CD4-positive, alpha-beta T cell (primary cell): ENCODE data around the gene DEPP1. TPM values are rescaled to one million over a fixed set of nuclear protein-coding genes. Genes with fewer than 3 reads are reported as not detected.

Source experiments
- ATAC-seq: fragments of 200-7000 bp; cut with Tn5 transposase; one replicate; pipeline ENCODE4 v1.10.0; 2022; ENCODE audit warnings: mild to moderate bottlenecking; ENCODE audit not compliant: poor library complexity
- CTCF ChIA-PET: fragments of 350-600 bp; sonication (Branson Sonifier 250); formaldehyde crosslinking; loops from one replicate; lab custom pipeline; 2021; ENCODE audit warnings: antibody characterized with exemption, inconsistent platforms; lab: Charles Lee
- POLR2A ChIA-PET: fragments of 350-600 bp; sonication (Branson Sonifier 250); formaldehyde crosslinking; loops from one replicate; lab custom pipeline; 2021; ENCODE audit warnings: antibody characterized with exemption, inconsistent platforms; lab: Charles Lee
- DNase-seq, 14 experiments: peaks; one replicate each; pipeline ENCODE4 v3.0.0-alpha.2; 2013 to 2020; ENCODE audit warnings: mixed read lengths in 2 of 14
- H3K27ac ChIP-seq, 2 donors: one replicate each; pipeline versions ENCODE4 v1.5.1 to v1.7.0; 2013; ENCODE audit warnings: low read length in 2 of 2, low read depth in 1 of 2, mild to moderate bottlenecking in 1 of 2
- H3K27me3 ChIP-seq, 2 experiments: 1 replicate in 1 of 2; 2 replicates in 1 of 2; pipeline versions ENCODE4 v1.6.1 to v1.7.0; 2013; ENCODE audit warnings: low read length in 2 of 2, control low read depth in 1 of 2, mild to moderate bottlenecking in 1 of 2, moderate library complexity in 1 of 2; ENCODE audit not compliant: insufficient read depth in 2 of 2, control insufficient read depth in 1 of 2
- H3K36me3 ChIP-seq: one replicate; pipeline ENCODE4 v1.6.1; 2013; ENCODE audit warnings: low read length, control low read depth; ENCODE audit not compliant: insufficient read depth
- H3K4me1 ChIP-seq: one replicate; pipeline ENCODE4 v1.6.1; 2013; ENCODE audit warnings: low read length, control low read depth; ENCODE audit not compliant: insufficient read depth
- H3K4me3 ChIP-seq: one replicate; pipeline ENCODE4 v1.5.1; 2013; ENCODE audit warnings: mild to moderate bottlenecking, low read length, moderate library complexity
- H3K9me3 ChIP-seq, 2 experiments: 1 replicate in 1 of 2; 2 replicates in 1 of 2; pipeline versions ENCODE4 v1.6.1 to v1.7.0; 2013; ENCODE audit warnings: low read length in 2 of 2, mild to moderate bottlenecking in 2 of 2, control low read depth in 1 of 2, moderate library complexity in 1 of 2; ENCODE audit not compliant: control insufficient read depth in 1 of 2, insufficient read depth in 1 of 2
- H3K27ac Mint-ChIP-seq: one replicate; pipeline ENCODE4 v1.8.0; 2020; ENCODE audit warnings: mixed read lengths
- H3K27me3 Mint-ChIP-seq: one replicate; pipeline ENCODE4 v1.8.0; 2021; ENCODE audit warnings: mixed read lengths
- H3K36me3 Mint-ChIP-seq: one replicate; pipeline ENCODE4 v1.8.0; 2021; ENCODE audit warnings: low read depth, mixed read lengths
- H3K4me1 Mint-ChIP-seq: one replicate; pipeline ENCODE4 v1.8.0; 2021; ENCODE audit warnings: low read depth, mixed read lengths
- H3K4me3 Mint-ChIP-seq: one replicate; pipeline ENCODE4 v1.8.0; 2020; ENCODE audit warnings: mild to moderate bottlenecking, mixed read lengths
- H3K9me3 Mint-ChIP-seq: one replicate; pipeline ENCODE4 v1.8.0; 2020; ENCODE audit warnings: mixed read lengths
- CTCF ChIP-seq: fragments of 200-600 bp; IDR thresholded peaks from one replicate; pipeline ENCODE4 v1.8.0; 2022; ENCODE audit warnings: antibody characterized with exemption, mild to moderate bottlenecking
- intact Hi-C, 2 experiments: fragments of 100-400 bp; cut with DNase I in 1 of 2; cut with micrococcal nuclease in 1 of 2; formaldehyde crosslinking; loops; one replicate each; pipeline versions ENCODE4 v1.15.1 to v1.9.0; 2023 to 2025; cut with DNase I, micrococcal nuclease
- total RNA-seq, 174 experiments: library from RNA in 2 of 174; stranded (reverse) in 2 of 174; gene quantifications; one replicate each; pipeline ENCODE4 v1.2.3 and lab custom pipeline; 2021 to 2026

The DEPP1 gene
- total RNA-seq, 2 experiments from 2014 or later = not detected

GRCh38 chr10:44968500-44969400, 9.9 kb downstream of the DEPP1 start:
- TF ChIP-seq CTCF = no peak
- peaks cover 27% of the 10 kb centered on the region for H3K4me1 Mint-ChIP-seq
- ChIA-PET CTCF (no interaction called here), POLR2A (interaction anchor here (1.2 to 1.8 kb wide), 2 partner anchors 33 to 36 kb away, joined by 4 to 6 read pairs; no protein-coding TSS in a partner anchor)
- intact Hi-C loops = no loop called here
- H3K9me3 Mint-ChIP-seq = no peaks in the 10 kb centered on the region
- no peaks in the 10 kb centered on the region for H3K9me3 ChIP-seq
- no peaks in the 10 kb centered on the region for H3K36me3 Mint-ChIP-seq
- peaks cover 36% of the 10 kb centered on the region for H3K4me1 ChIP-seq
- no peaks in the 10 kb centered on the region for H3K27me3 ChIP-seq
- no peak overlapping the region for H3K4me3 ChIP-seq
- H3K27ac Mint-ChIP-seq = no peak overlapping the region
- ATAC-seq = peak; percentile 34
- no peaks in the 10 kb centered on the region for H3K36me3 ChIP-seq
- H3K27ac ChIP-seq = no peak overlapping the region
- DNase-seq = peak in 2 of 14 experiments; percentile 18 to 78
- H3K4me3 Mint-ChIP-seq = no peak overlapping the region
- no peaks in the 10 kb centered on the region for H3K27me3 Mint-ChIP-seq

- Histone ChIP-seq H3K4me1 (peaks cover 30% of the 10 kb centered on the region), H3K27ac (no peak overlapping the region), H3K36me3 (no peaks in the 10 kb centered on the region), H3K9me3 (no peaks in the 10 kb centered on the region), H3K4me3 (no peak overlapping the region), H3K27me3 (no peaks in the 10 kb centered on the region)
- ChIA-PET POLR2A (interaction anchor here (1.8 kb wide), 1 partner anchor 33 kb away, joined by 6 read pairs; no protein-coding TSS in a partner anchor), CTCF (no interaction called here)
- no peak overlapping the region for H3K4me3 Mint-ChIP-seq
- intact Hi-C loops = no loop called here
- no peak overlapping the region for H3K27ac Mint-ChIP-seq
- no peak for TF ChIP-seq CTCF
- no peaks in the 10 kb centered on the region for H3K36me3 Mint-ChIP-seq
- H3K27me3 Mint-ChIP-seq = no peaks in the 10 kb centered on the region
- no peak for ATAC-seq
- peaks cover 27% of the 10 kb centered on the region for H3K4me1 Mint-ChIP-seq
- no peaks in the 10 kb centered on the region for H3K9me3 Mint-ChIP-seq
- DNase-seq = peak in 3 of 14 experiments; percentile 38 to 65 (median 59)
Measured at GRCh38 chr10:44968091-44968490, 10.5 kb downstream of the DEPP1 start.

- Histone ChIP-seq H3K9me3 (no peaks in the 10 kb centered on the region), H3K27me3 (no peaks in the 10 kb centered on the region), H3K36me3 (no peaks in the 10 kb centered on the region), H3K4me1 (peaks cover 28% of the 10 kb centered on the region), H3K27ac (no peak overlapping the region), H3K4me3 (no peak overlapping the region)
- H3K36me3 Mint-ChIP-seq = no peaks in the 10 kb centered on the region
- DNase-seq (peak in 1 of 14 experiments; percentile 16), ATAC-seq (no peak)
- ChIA-PET CTCF (no interaction called here), POLR2A (interaction anchor here (1.8 kb wide), 1 partner anchor 34 kb away, joined by 6 read pairs; no protein-coding TSS in a partner anchor)
- H3K27ac Mint-ChIP-seq = no peak overlapping the region
- H3K9me3 Mint-ChIP-seq = no peaks in the 10 kb centered on the region
- no peak for TF ChIP-seq CTCF
- H3K4me1 Mint-ChIP-seq = peaks cover 27% of the 10 kb centered on the region
- no peak overlapping the region for H3K4me3 Mint-ChIP-seq
- intact Hi-C loops = no loop called here
- H3K27me3 Mint-ChIP-seq = no peaks in the 10 kb centered on the region
Measured at GRCh38 chr10:44967616-44968015, 11.0 kb downstream of the DEPP1 start.
